BJ (cell line): ENCODE measurements around the gene CHMP1A. TPM values are rescaled to one million over a fixed set of nuclear protein-coding genes. Genes with fewer than 3 reads are reported as not detected.

Source experiments
- CTCF ChIA-PET: fragments of 350-600 bp; formaldehyde crosslinking; extraction: SDS; loops from one replicate; lab custom pipeline; 2021; ENCODE audit warnings: antibody characterized with exemption, inconsistent platforms; lab: Yijun Ruan, JAX
- POLR2A ChIA-PET: fragments of 300-600 bp; sonication (Branson Sonifier 250); formaldehyde crosslinking; extraction: SDS; loops from one replicate; lab custom pipeline; 2021; ENCODE audit warnings: antibody characterized with exemption; lab: Charles Lee
- DNase-seq: peaks from one replicate; pipeline ENCODE4 v3.0.0-alpha.2; 2011; ENCODE audit warnings: low read depth
- H3K27me3 ChIP-seq: 2 replicates; pipeline ENCODE4 v1.6.0; 2011; ENCODE audit warnings: low read length; ENCODE audit not compliant: control insufficient read depth, insufficient read depth
- H3K36me3 ChIP-seq: 2 replicates; pipeline ENCODE4 v1.5.1; 2011; ENCODE audit warnings: low read length; ENCODE audit not compliant: control insufficient read depth, insufficient read depth
- H3K4me3 ChIP-seq: 2 replicates; pipeline ENCODE4 v1.5.1; 2011; ENCODE audit warnings: low read depth, mild to moderate bottlenecking, control low read depth, low read length
- CTCF ChIP-seq: IDR thresholded peaks from 2 replicates; pipeline ENCODE4 v1.5.1; 2011; ENCODE audit warnings: low read depth, mild to moderate bottlenecking, control low read depth, inconsistent platforms, low read length, moderate library complexity; ENCODE audit not compliant: insufficient read depth
- polyA plus RNA-seq: library from polyadenylated mRNA; depleted of rRNA; stranded (reverse); fragments of >200 nt; gene quantifications from 2 replicates; pipeline ENCODE4 v1.2.3, GENCODE V29; 2011

CHMP1A gene
- polyA plus RNA-seq, 1 experiment = 105 TPM

DNA sequence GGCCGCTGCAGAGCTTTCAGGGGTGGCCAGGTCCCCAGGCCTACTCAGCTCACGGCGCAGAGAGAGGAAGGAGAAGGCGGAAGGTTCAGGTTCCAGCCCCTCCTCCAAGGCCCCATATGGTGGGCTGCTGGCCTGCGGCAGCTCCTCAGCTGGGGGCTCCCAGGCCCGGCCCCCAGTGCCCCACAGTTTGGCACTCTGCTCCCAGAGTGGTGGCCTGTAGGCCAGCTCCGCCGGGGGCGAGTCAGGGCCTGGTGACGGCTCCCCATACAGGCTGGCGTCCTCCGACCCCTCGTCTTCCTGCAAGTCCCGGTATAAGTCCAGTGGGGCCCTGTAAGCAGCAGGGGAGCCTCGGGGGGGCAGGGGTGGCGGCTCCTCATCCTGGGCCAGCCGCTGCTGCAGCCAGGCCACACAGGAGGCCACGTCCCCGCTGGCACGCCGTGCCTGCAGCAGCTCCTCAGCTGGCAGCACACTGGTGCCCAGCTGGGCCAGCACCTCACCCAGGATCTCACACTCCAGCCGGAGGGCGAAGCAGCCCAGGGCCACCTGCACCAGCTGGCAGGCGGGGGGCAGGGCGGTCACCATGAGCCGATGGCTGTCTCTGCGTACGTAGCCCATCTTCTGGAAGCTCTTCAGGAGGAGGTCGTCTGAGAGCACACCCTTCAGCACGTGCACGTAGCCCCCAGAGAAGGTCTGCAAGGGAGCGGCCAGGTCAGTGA is 40.3 kb upstream of the CHMP1A start:
- POLR2A ChIA-PET = no interaction called here
- no peak for TF ChIP-seq CTCF

GRCh38 chr16:89697161-89697615 is 39.7 kb upstream of the CHMP1A start:
- no peak for TF ChIP-seq CTCF
- no peak for DNase-seq
- Histone ChIP-seq H3K4me3 (no peak overlapping the region), H3K27me3 (no peaks in the 10 kb centered on the region), H3K36me3 (peaks cover 33% of the 10 kb centered on the region)
- ChIA-PET CTCF (interaction anchor here (5.9 kb wide), 1 partner anchor 165 kb away, joined by 74 read pairs; no protein-coding TSS in a partner anchor), POLR2A (no interaction called here)

More for the DNA sequence above, 40.3 kb upstream of the CHMP1A start:
- CTCF ChIA-PET = interaction anchor here (0.6 to 5.9 kb wide), 3 partner anchors 122 to 226 kb away, joined by 3 to 74 read pairs (median 5); no protein-coding TSS in a partner anchor
- no peaks in the 10 kb centered on the region for H3K27me3 ChIP-seq
- H3K36me3 ChIP-seq = peaks cover 31% of the 10 kb centered on the region
- no peak for DNase-seq
- no peak overlapping the region for H3K4me3 ChIP-seq

- no peak for DNase-seq
- no peak overlapping the region for H3K4me3 ChIP-seq
- CTCF ChIA-PET = interaction anchor here (5.9 kb wide), 1 partner anchor 165 kb away, joined by 74 read pairs; no protein-coding TSS in a partner anchor
- POLR2A ChIA-PET = no interaction called here
- peaks cover 38% of the 10 kb centered on the region for H3K36me3 ChIP-seq
- no peak for TF ChIP-seq CTCF
- no peaks in the 10 kb centered on the region for H3K27me3 ChIP-seq
Observed at GRCh38 chr16:89696670-89697128, 39.2 kb upstream of the CHMP1A start.

GRCh38 chr16:89695875-89696669 is 38.6 kb upstream of the CHMP1A start:
- no peaks in the 10 kb centered on the region for H3K27me3 ChIP-seq
- peaks cover 43% of the 10 kb centered on the region for H3K36me3 ChIP-seq
- CTCF ChIA-PET = interaction anchor here (5.9 kb wide), 1 partner anchor 166 kb away, joined by 74 read pairs; no protein-coding TSS in a partner anchor
- no peak for DNase-seq
- TF ChIP-seq CTCF = no peak
- H3K4me3 ChIP-seq = no peak overlapping the region
- POLR2A ChIA-PET = no interaction called here
